Measurements from ENCODE around the gene FTSJ3.

FTSJ3 gene

DNA sequence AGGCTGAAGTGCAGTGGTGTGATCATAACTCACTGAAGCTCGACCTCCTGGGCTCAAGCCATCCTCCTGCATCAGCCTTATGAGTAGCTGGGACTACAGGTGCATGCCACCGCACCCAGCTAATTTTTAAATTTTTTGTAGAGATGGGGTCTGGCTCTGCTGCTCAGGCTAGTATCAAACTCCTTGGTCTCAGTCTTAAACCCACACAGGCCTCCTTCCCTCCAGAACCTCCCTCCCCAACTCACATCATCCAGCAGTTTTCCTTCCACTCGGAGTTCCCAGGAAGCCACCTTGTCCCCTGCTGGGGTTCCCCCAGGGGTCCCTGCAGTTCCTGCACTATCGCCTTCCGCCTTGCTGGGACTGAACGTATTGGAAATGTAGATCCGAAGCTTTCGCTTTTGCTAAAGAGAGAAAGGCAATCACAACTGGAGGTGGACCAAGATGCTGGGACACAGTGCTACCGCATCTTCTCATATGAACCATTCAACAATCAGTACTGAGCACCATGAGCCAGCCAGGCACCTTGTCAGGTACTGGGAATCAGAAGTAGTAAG is 7.8 kb upstream of the FTSJ3 start:
- TF ChIP-seq OSR1 (CRISPR knock-in tag; IDR thresholded peaks at IDR 0.05) (no peak), CREB5 (CRISPR knock-in tag; IDR thresholded peaks at IDR 0.05; ENCODE audit: low read depth) (no peak), RARB (CRISPR knock-in tag; IDR thresholded peaks at IDR 0.05) (no peak)
- TF ChIP-seq, protein P1, sequence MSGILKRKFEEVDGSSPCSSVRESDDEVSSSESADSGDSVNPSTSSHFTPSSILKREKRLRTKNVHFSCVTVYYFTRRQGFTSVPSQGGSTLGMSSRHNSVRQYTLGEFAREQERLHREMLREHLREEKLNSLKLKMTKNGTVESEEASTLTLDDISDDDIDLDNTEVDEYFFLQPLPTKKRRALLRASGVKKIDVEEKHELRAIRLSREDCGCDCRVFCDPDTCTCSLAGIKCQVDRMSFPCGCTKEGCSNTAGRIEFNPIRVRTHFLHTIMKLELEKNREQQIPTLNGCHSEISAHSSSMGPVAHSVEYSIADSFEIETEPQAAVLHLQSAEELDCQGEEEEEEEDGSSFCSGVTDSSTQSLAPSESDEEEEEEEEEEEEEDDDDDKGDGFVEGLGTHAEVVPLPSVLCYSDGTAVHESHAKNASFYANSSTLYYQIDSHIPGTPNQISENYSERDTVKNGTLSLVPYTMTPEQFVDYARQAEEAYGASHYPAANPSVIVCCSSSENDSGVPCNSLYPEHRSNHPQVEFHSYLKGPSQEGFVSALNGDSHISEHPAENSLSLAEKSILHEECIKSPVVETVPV (CRISPR knock-in tag; IDR thresholded peaks at IDR 0.05) = no peak
- no peak for ATAC-seq

DNA sequence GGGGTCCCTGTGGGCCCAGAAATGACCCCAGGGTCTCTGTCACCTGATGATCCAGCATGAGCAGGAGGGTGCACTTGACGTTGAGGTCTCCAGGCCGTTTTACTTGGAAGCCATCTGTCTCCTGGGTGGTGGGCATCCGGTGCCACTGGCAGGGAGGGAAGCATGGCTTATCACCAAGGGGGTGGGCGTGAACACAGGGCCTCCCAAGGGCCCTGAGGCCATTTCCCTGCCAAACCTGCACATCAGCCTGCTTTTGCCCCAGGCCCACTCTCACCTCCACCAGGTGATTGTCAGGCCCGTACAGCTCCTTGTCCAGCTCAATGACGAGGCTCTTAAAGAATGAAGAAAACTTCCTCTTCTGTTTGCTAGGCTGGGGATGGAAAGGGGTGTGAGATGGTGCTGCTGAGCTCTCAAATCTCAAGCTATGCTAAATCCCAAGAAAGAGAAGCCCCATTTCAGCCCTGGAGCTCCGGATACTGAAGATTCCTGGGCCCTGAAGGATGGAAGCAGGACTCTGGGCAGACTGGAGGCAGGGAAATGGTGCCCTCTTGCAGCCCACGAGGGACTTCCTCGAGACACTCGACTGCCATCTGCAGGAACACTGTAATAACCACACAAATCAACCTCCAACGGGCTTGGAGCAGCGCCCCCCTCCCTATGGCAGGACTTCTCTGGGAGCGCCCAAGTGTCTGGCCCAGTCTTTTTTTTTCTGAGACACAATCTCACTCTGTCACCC is 7.1 kb upstream of the FTSJ3 start:
- TF ChIP-seq TCF4 (CRISPR knock-in tag; IDR thresholded peaks at IDR 0.05; ENCODE audit: borderline replicate concordance) (no peak), POU6F1 (CRISPR knock-in tag; IDR thresholded peaks at IDR 0.05; ENCODE audit: borderline replicate concordance, low read depth) (no peak), CSDC2 (CRISPR knock-in tag; IDR thresholded peaks at IDR 0.05) (no peak), ARNTL (CRISPR knock-in tag; IDR thresholded peaks at IDR 0.05; ENCODE audit: borderline replicate concordance, low read depth) (no peak), ZNF8 (CRISPR knock-in tag; IDR thresholded peaks at IDR 0.05) (no peak), TSHZ2 (CRISPR knock-in tag; IDR thresholded peaks at IDR 0.05) (no peak), ZNF70 (CRISPR knock-in tag; IDR thresholded peaks at IDR 0.05) (no peak), ZFP3 (CRISPR knock-in tag; IDR thresholded peaks at IDR 0.05) (no peak), RARB (CRISPR knock-in tag; IDR thresholded peaks at IDR 0.05) (no peak), GLIS3 (CRISPR knock-in tag; IDR thresholded peaks at IDR 0.05) (no peak), TOX (CRISPR knock-in tag; IDR thresholded peaks at IDR 0.05; ENCODE audit: borderline replicate concordance) (no peak), PPARA (CRISPR knock-in tag; IDR thresholded peaks at IDR 0.05; ENCODE audit: borderline replicate concordance) (no peak), ZFP30 (CRISPR knock-in tag; IDR thresholded peaks at IDR 0.05) (no peak), ZNF565 (CRISPR knock-in tag; conservative IDR thresholded peaks at IDR 0.05; ENCODE audit: low read depth) (no peak), ISL1 (CRISPR knock-in tag; IDR thresholded peaks at IDR 0.05) (no peak), BACH2 (CRISPR knock-in tag; IDR thresholded peaks at IDR 0.05; ENCODE audit: borderline replicate concordance) (no peak)
- TF ChIP-seq, protein P1 (CRISPR knock-in tag; IDR thresholded peaks at IDR 0.05) = no peak
- peak; percentile 94 for ATAC-seq

DNA sequence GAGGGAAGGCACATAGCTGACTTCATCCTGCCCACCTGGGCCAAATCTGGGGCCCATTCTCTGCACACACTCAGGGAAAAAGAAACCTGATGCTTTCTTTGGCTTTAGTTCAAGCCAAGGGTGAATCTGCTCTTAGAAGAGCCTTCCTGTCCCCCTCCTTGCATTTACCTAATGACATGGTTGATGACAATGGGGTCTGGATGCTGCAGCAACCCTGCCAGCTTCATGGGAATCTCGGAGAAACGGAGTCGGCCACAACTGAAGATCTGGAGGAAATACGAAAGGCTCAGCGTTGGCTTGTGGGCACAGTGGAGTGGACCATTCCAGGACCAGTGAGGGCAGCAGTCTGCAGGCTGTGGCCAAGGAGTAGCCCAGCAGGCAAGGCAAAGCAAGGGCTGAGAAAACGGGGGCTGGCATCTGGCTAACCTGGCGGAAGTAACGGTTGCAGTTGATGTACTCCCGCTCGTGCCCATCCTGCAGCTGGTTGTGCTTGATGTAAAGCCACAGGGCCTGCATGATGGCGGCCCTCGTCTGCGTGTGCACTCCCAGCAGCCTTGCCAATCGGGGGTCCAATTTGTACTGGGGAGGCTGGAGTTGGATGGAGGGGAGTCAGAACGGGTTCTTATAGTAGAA is 6.4 kb upstream of the FTSJ3 start:
- no peak for ATAC-seq
- no peak for TF ChIP-seq ZFP30 (CRISPR knock-in tag; IDR thresholded peaks at IDR 0.05)
- TF ChIP-seq ARNTL (CRISPR knock-in tag; IDR thresholded peaks at IDR 0.05; ENCODE audit: borderline replicate concordance, low read depth) = no peak
- TF ChIP-seq SNAI2 (CRISPR knock-in tag; IDR thresholded peaks at IDR 0.05) = no peak
- TF ChIP-seq, protein P2, sequence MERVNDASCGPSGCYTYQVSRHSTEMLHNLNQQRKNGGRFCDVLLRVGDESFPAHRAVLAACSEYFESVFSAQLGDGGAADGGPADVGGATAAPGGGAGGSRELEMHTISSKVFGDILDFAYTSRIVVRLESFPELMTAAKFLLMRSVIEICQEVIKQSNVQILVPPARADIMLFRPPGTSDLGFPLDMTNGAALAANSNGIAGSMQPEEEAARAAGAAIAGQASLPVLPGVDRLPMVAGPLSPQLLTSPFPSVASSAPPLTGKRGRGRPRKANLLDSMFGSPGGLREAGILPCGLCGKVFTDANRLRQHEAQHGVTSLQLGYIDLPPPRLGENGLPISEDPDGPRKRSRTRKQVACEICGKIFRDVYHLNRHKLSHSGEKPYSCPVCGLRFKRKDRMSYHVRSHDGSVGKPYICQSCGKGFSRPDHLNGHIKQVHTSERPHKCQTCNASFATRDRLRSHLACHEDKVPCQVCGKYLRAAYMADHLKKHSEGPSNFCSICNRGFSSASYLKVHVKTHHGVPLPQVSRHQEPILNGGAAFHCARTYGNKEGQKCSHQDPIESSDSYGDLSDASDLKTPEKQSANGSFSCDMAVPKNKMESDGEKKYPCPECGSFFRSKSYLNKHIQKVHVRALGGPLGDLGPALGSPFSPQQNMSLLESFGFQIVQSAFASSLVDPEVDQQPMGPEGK (CRISPR knock-in tag; IDR thresholded peaks at IDR 0.05; ENCODE audit: borderline replicate concordance) = no peak
- no peak for TF ChIP-seq TOX (CRISPR knock-in tag; IDR thresholded peaks at IDR 0.05; ENCODE audit: borderline replicate concordance)
- no peak for TF ChIP-seq CREB5 (CRISPR knock-in tag; IDR thresholded peaks at IDR 0.05; ENCODE audit: low read depth)
- no peak for TF ChIP-seq BACH2 (CRISPR knock-in tag; IDR thresholded peaks at IDR 0.05; ENCODE audit: borderline replicate concordance)

All from SK-N-SH treated with all-trans-retinoic acid at 6 μM for 48 hours (cell line).